Testis (tissue), 2 donors: ENCODE results near the gene AUTS2.

Experiments
- POLR2A ChIP-seq: fragments of 450-650 bp; IDR thresholded peaks from one replicate; pipeline ENCODE4 v1.6.1; 2017; ENCODE audit warnings: antibody characterized with exemption, mild to moderate bottlenecking, moderate library complexity
- TF ChIP-seq, protein P1 (sequence below), 3 experiments: fragments of 450-650 bp in 2 of 3; fragments of 200-600 bp in 1 of 3; sonication (generic) in 1 of 3; IDR thresholded peaks; one replicate each; pipeline ENCODE4 v1.5.1; 2016 to 2019; ENCODE audit warnings: antibody characterized with exemption in 3 of 3, mild to moderate bottlenecking in 2 of 3, moderate library complexity in 1 of 3

- TF ChIP-seq, protein P1, sequence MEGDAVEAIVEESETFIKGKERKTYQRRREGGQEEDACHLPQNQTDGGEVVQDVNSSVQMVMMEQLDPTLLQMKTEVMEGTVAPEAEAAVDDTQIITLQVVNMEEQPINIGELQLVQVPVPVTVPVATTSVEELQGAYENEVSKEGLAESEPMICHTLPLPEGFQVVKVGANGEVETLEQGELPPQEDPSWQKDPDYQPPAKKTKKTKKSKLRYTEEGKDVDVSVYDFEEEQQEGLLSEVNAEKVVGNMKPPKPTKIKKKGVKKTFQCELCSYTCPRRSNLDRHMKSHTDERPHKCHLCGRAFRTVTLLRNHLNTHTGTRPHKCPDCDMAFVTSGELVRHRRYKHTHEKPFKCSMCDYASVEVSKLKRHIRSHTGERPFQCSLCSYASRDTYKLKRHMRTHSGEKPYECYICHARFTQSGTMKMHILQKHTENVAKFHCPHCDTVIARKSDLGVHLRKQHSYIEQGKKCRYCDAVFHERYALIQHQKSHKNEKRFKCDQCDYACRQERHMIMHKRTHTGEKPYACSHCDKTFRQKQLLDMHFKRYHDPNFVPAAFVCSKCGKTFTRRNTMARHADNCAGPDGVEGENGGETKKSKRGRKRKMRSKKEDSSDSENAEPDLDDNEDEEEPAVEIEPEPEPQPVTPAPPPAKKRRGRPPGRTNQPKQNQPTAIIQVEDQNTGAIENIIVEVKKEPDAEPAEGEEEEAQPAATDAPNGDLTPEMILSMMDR (IDR thresholded peaks at IDR 0.05) = no peak
- TF ChIP-seq POLR2A = no peak
Observed at GRCh38 chr7:69813637-69814240, 215.5 kb downstream of the AUTS2 start.
